Endothelial cell of umbilical vein (primary cell): Measurements from ENCODE around the gene EVI2A. TPM values are rescaled to one million over a fixed set of nuclear protein-coding genes. Genes with fewer than 3 reads are reported as not detected.

ENCODE experiments used
- BruUV-seq: library from RNA; stranded (reverse); fragments of 400-500 nt; replicated peaks from 2 replicates; lab custom pipeline; 2021; lab: Mats Ljungman, UMichigan
- CTCF ChIA-PET: fragments of 300-600, 350-600 bp; sonication (Branson Sonifier 250); formaldehyde crosslinking; loops from one replicate; lab custom pipeline; 2021; ENCODE audit warnings: antibody characterized with exemption, inconsistent platforms; lab: Charles Lee
- POLR2A ChIA-PET: fragments of 300-600, 350-600 bp; sonication (Branson Sonifier 250); formaldehyde crosslinking; loops from one replicate; lab custom pipeline; 2021; ENCODE audit warnings: antibody characterized with exemption, inconsistent platforms; lab: Charles Lee
- DNase-seq: peaks from one replicate; pipeline ENCODE4 v3.0.0-alpha.2; 2011; ENCODE audit warnings: low read depth, low spot score
- FAIRE-seq: peaks from 2 replicates; lab custom pipeline; 2011; peaks lifted over from hg19 to GRCh38; lab: Jason Lieb, UNC
- H2AFZ ChIP-seq: 2 replicates; pipeline ENCODE4 v1.6.0; 2012; ENCODE audit warnings: low read depth, low read length, control low read depth, inconsistent platforms
- H3K27ac ChIP-seq: 2 replicates; pipeline ENCODE4 v1.5.1; 2011; ENCODE audit warnings: low read depth, mild to moderate bottlenecking, control low read depth, low read length, moderate library complexity; ENCODE audit not compliant: insufficient read depth
- H3K27me3 ChIP-seq, 2 experiments: 2 replicates each; pipeline versions ENCODE4 v1.6.0 to v1.6.1; 2011; ENCODE audit warnings: low read length in 2 of 2, mixed read lengths in 1 of 2; ENCODE audit not compliant: control insufficient read depth in 2 of 2, insufficient read depth in 2 of 2
- H3K36me3 ChIP-seq, 2 experiments: 2 replicates in 1 of 2; 3 replicates in 1 of 2; pipeline ENCODE4 v1.5.1; 2011; ENCODE audit warnings: low read length in 2 of 2, mild to moderate bottlenecking in 1 of 2, moderate library complexity in 1 of 2; ENCODE audit not compliant: control insufficient read depth in 2 of 2, insufficient read depth in 2 of 2; ENCODE audit errors: extremely low read depth in 1 of 2
- H3K4me1 ChIP-seq: 3 replicates; pipeline ENCODE4 v1.5.1; 2011; ENCODE audit warnings: mild to moderate bottlenecking, low read length; ENCODE audit not compliant: control insufficient read depth, insufficient read depth; ENCODE audit errors: extremely low read depth
- H3K4me2 ChIP-seq: 2 replicates; pipeline ENCODE4 v1.6.1; 2011; ENCODE audit warnings: low read length, control low read depth, mixed read lengths; ENCODE audit not compliant: insufficient read depth
- H3K4me3 ChIP-seq, 3 experiments: fragments of 200-600 bp in 1 of 3; sonication (generic), shearing (Covaris generic) in 1 of 3; replicated peaks in 1 of 3; 2 replicates each; pipeline ENCODE4 v1.5.1; 2011 to 2016; ENCODE audit warnings: control low read depth in 3 of 3, low read length in 3 of 3, mild to moderate bottlenecking in 2 of 3, inconsistent platforms in 1 of 3, low read depth in 1 of 3, moderate library complexity in 1 of 3; ENCODE audit not compliant: insufficient read depth in 1 of 3
- H3K79me2 ChIP-seq: 2 replicates; pipeline ENCODE4 v1.6.0; 2012; ENCODE audit warnings: low read length, inconsistent platforms; ENCODE audit not compliant: control insufficient read depth, insufficient read depth
- H3K9ac ChIP-seq: replicated peaks from 2 replicates; pipeline ENCODE3; 2011; ENCODE audit warnings: low read length, control low read depth; ENCODE audit not compliant: insufficient read depth; ENCODE audit errors: extremely low read depth
- H3K9me1 ChIP-seq: replicated peaks from 3 replicates; pipeline ENCODE4 v1.6.0; 2011; ENCODE audit warnings: mild to moderate bottlenecking, low read length; ENCODE audit not compliant: control insufficient read depth, insufficient read depth; ENCODE audit errors: extremely low read depth
- H3K9me3 ChIP-seq: replicated peaks from 2 replicates; pipeline ENCODE4 v1.5.1; 2012; ENCODE audit warnings: low read length, inconsistent platforms; ENCODE audit not compliant: control insufficient read depth, insufficient read depth
- H4K20me1 ChIP-seq: replicated peaks from 2 replicates; pipeline ENCODE3; 2011; ENCODE audit warnings: mild to moderate bottlenecking, low read length; ENCODE audit not compliant: control insufficient read depth, insufficient read depth; ENCODE audit errors: extremely low read depth
- CTCF ChIP-seq, 2 donors: IDR thresholded peaks; 1 replicate in 1 of 2; 2 replicates in 1 of 2; pipeline ENCODE4 v1.5.1; 2011; ENCODE audit warnings: low read length in 2 of 2, mild to moderate bottlenecking in 2 of 2, moderate library complexity in 2 of 2, control low read depth in 1 of 2, inconsistent platforms in 1 of 2, low read depth in 1 of 2; ENCODE audit not compliant: insufficient read depth in 1 of 2; ENCODE audit errors: extremely low read depth in 1 of 2
- EZH2 ChIP-seq: IDR thresholded peaks from 2 replicates; pipeline ENCODE4 v1.6.1; 2012; ENCODE audit warnings: borderline replicate concordance, low read depth, mild to moderate bottlenecking, moderate library complexity, low read length, inconsistent platforms; ENCODE audit not compliant: severe bottlenecking
- FOS ChIP-seq: IDR thresholded peaks from 2 replicates; pipeline ENCODE4 v1.6.1; 2011; ENCODE audit warnings: mild to moderate bottlenecking, low read length, moderate library complexity, borderline replicate concordance; ENCODE audit not compliant: insufficient read depth
- GATA2 ChIP-seq: IDR thresholded peaks from 2 replicates; pipeline ENCODE4 v1.7.0; 2011; ENCODE audit warnings: low read depth, mild to moderate bottlenecking, moderate library complexity, mixed read lengths, low read length; ENCODE audit not compliant: insufficient read length, insufficient read depth
- JUN ChIP-seq: IDR thresholded peaks from 2 replicates; pipeline ENCODE4 v1.6.1; 2011; ENCODE audit warnings: borderline replicate concordance, low read depth; ENCODE audit not compliant: insufficient read length, insufficient read depth
- MAX ChIP-seq: IDR thresholded peaks from 2 replicates; pipeline ENCODE4 v1.6.1; 2011; ENCODE audit not compliant: insufficient read depth, insufficient read length
- MYC ChIP-seq: IDR thresholded peaks from one replicate; pipeline ENCODE4 v1.6.1; 2011; ENCODE audit warnings: mild to moderate bottlenecking, low read depth, low read length
- POLR2A ChIP-seq: IDR thresholded peaks from 2 replicates; pipeline ENCODE4 v1.6.1; 2012; ENCODE audit warnings: low read depth, mild to moderate bottlenecking, control low read depth, low read length
- POLR2AphosphoS5 ChIP-seq: IDR thresholded peaks from 2 replicates; pipeline ENCODE4 v1.6.1; 2012; ENCODE audit warnings: low read depth, mild to moderate bottlenecking, control low read depth, low read length, moderate library complexity; ENCODE audit not compliant: insufficient read depth
- dilution Hi-C: fragments of 300-500 bp; cut with MboI; formaldehyde crosslinking; loops from one replicate; pipeline ENCODE4 v1.15.0; 2019; ENCODE audit warnings: low sequenced_read_pairs; ENCODE audit not compliant: extremely low pct_ligation_motif_present
- intact Hi-C: fragments of 100-400 bp; cut with micrococcal nuclease; formaldehyde crosslinking; loops from one replicate; pipeline ENCODE4 v1.10.0; 2022
- polyA plus RNA-seq, 4 experiments: library from polyadenylated mRNA; depleted of rRNA in 3 of 4; stranded (reverse) in 3 of 4; unstranded in 1 of 4; fragments of >200 nt; gene quantifications; 2 replicates each; pipeline versions ENCODE4 v1.2.1 to v1.2.3, GENCODE V29; 2011 to 2012; ENCODE audit warnings: missing spikeins in 1 of 4
- total RNA-seq: library from RNA; stranded (reverse); gene quantifications from 2 replicates; pipeline ENCODE4 v1.2.3, GENCODE V29; 2021

Gene EVI2A
- total and polyA plus RNA-seq, 2 donors (not counting 3 experiments of a cell fraction or from before 2014, with no cell fraction given): 0.07 to 0.22 TPM

DNA sequence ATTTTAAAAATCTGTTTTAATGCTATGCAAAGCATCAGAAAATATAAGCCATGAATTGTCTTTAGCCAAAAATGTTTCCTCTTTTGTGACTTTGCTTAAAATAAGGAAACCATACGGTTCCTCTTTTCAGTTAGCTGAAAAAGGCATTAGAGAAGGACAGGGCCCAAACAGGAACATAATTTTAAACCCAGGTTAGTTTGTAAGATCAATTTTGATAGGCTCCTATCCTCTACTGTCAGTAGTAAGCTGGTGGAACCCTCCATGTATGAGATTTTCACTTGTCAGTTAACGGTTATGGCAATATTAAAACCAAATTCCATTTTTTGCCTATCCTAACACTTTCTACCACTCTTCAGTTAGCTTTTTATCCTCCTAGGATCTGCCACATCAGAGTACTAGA, 11.9 kb downstream of the EVI2A start:
- BruUV-seq: no TSS peak
- dilution Hi-C loops: no loop called here
- no peak overlapping the region for H3K9ac ChIP-seq
- H3K9me1 ChIP-seq: no peaks in the 10 kb centered on the region
- H4K20me1 ChIP-seq: no peaks in the 10 kb centered on the region
- H3K36me3 ChIP-seq: no peaks in the 10 kb centered on the region
- TF ChIP-seq POLR2AphosphoS5 (no peak), JUN (no peak), FOS (no peak), GATA2 (no peak), EZH2 (no peak), CTCF (IDR thresholded peaks at IDR 0.05; ENCODE audit: extremely low read depth in 1 of 2, insufficient read depth in 1 of 2, low read depth in 1 of 2, low read length in 2 of 2) (no peak), POLR2A (no peak), MYC (no peak), MAX (no peak)
- CTCF ChIA-PET: no interaction called here
- H3K4me1 ChIP-seq: peaks cover 17% of the 10 kb centered on the region
- FAIRE-seq: no peak
- DNase-seq: no peak
- no peak overlapping the region for H3K27ac ChIP-seq
- H2AFZ ChIP-seq: no peak overlapping the region
- POLR2A ChIA-PET: no interaction called here
- intact Hi-C loops: no loop called here
- H3K79me2 ChIP-seq: peaks cover 5% of the 10 kb centered on the region
- H3K9me3 ChIP-seq: no peaks in the 10 kb centered on the region
- no peak overlapping the region for H3K4me2 ChIP-seq
- H3K27me3 ChIP-seq: no peaks in the 10 kb centered on the region
- H3K4me3 ChIP-seq: no peak overlapping the region
